Astrocyte (in vitro differentiated cells and primary cell): ENCODE data around the gene MVD.

Source experiments
- CTCF ChIP-seq: IDR thresholded peaks from 2 replicates; pipeline ENCODE4 v1.5.1; 2011; ENCODE audit warnings: low read depth, mild to moderate bottlenecking, inconsistent platforms, low read length, moderate library complexity; ENCODE audit not compliant: insufficient read depth
- EZH2 ChIP-seq: IDR thresholded peaks from 2 replicates; pipeline ENCODE4 v1.6.1; 2012; ENCODE audit warnings: mild to moderate bottlenecking, low read length, inconsistent platforms; ENCODE audit not compliant: insufficient read depth

- TF ChIP-seq CTCF (no peak), EZH2 (no peak)
Observed at GRCh38 chr16:88624977-88625576, 37.8 kb downstream of the MVD start.
